Hematopoietic multipotent progenitor cell (in vitro differentiated cells): Measurements from ENCODE around the gene RBL2. TPM values are rescaled to one million over a fixed set of nuclear protein-coding genes. Genes with fewer than 3 reads are reported as not detected.

ENCODE experiments used
- DNase-seq, 3 donors: peaks; one replicate each; pipeline ENCODE4 v3.0.0-alpha.2; 2011 to 2015; ENCODE audit warnings: low read depth in 2 of 3, low spot score in 2 of 3
- total RNA-seq: library from RNA; depleted of rRNA; stranded (reverse); fragments of >200 nt; gene quantifications from one replicate; pipeline ENCODE4 v1.2.3, GENCODE V29; 2012

Gene RBL2
- total RNA-seq, 1 donor = 32.9 TPM

DNA sequence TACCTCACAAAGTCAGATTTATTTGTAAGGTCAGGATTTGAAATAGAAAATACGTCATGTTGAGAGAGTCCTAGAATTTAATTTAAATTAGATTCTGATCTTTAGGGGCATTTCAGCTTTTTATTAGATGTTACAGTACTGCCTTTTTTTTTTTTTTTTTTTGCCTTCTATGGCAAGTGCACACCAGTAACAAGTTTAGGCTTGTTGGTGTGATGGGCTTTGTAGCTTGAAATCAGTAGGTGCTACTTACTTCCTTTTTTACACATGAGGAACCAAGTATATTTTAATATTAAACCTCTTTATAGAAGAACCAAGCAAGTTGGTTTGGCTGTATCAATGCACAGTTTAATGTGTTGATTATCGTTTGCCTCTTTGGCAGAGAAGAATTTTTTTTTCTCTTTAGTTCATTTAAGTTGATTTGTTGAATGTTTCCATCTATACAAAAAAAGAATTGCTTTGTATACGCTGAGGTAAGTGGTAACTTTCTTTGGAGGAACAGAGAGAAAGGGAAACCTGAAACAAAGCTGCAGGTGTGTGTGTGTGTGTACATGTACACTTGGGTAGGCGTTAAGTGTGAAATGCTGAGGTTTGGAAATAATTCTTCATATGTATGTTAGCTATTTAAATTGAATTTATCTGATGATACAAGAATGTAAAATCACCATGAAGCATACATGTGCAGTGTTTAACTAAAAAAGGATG is 15.7 kb downstream of the RBL2 start:
- no peak for DNase-seq

DNA sequence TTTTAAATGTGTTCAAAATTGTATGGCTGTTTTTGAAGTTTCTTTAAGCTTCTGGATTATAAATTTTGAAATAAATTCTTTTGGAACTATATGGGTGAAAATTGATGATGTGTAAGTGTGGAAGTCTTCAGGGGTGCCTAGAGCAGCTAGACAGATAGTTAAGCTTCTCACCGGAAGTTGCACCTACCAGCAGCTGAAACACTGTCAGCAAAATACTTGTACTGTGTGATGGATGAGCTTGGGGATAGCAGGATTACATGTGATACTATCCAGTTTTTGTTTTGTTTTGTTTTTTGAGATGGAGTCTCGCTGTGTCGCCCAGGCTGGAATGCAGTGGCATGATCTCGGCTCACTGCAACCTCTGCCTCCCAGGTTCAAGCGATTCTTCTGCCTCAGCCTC is 19.7 kb downstream of the RBL2 start:
- DNase-seq = no peak

DNA sequence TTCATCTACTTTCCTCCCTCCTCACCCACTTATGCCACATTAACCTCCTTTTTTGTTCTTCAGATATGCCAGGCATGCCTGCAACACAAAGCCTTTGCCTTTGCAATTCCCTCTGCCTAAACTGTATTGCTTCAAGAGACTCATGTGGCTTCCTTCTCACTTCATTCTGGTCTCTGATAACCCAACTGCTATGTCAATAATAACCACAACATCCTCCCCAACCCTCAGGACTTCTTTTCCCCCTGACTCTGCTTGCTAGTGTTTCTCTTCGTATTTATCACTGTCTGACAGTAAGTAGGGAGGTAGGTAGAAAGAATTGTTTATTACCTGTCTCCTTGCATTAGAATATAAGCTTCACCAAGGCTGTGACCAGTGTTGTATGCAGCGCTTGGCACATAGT is 22.4 kb downstream of the RBL2 start:
- DNase-seq = peak in 2 of 3 donors; percentile 45 to 47

DNA sequence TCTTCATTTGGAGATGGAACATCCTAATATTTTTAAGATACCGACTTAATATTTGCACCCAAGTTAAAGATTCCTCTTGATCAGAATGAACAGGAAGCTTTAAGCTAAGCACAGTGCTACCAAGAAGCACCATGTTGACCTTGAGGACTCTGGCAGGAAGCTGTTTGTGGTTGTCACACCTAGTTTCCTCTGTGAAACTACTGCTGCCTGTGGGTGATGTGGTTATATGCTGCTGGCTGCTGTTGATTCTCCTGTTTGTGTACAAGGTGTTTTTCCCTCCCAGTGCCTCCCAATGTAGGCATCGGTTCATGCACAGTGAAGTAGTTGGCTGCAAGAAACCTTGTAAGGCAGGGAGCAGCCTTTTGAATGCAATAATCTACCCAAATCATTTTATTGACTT is 23.4 kb downstream of the RBL2 start:
- peak in 1 of 3 donors; percentile 66 for DNase-seq

DNA sequence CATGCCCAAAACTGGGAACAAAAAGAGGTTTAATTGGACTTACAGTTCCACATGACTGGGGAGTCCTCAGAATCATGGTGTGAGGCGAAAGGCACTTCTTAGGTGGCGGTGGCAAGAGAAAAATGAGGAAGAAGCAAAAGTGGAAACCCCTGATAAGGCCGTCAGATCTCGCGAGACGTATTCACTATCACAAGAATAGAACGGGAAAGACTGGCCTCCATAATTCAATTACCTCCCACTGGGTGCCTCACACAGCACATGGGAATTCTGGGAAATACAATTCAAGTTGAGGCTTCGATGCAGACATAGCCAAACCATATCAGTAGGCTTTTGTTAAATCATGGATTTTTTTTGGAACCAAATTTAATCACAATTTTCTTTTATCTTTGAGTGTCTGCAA is 24.4 kb downstream of the RBL2 start:
- no peak for DNase-seq

DNA sequence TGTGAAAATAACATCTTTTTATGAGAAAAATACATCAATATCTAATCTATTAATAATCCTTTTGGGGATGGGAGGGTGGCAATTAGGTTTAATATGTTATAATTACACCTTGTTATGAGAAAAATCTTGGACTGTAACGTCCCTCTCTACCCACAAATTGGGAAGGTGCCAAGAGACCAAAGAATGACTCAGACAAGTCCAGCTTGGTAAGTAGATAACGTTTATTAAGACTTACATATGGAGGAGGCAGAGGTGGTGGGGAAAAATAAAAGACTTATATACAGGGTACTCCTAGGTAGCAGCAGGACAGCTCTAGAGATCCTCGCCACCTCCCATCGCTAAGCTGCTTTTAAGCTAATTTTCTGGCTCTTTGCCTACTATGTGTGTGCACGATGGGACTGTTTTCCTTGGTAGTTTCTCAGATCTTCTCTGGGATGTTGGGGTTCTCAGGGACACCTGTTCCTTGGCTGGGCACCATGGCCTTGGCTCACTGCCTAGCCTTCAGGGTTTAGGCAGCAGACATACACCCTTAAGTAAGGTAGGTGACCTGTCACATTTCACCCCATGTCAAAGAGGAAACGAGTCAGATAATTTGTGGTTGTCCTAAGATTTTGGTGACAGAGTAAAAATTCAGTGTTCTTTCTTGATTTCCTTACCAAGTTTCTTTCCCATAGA is 31.5 kb downstream of the RBL2 start:
- peak in 2 of 3 donors; percentile 31 to 49 for DNase-seq

GRCh38 chr16:53476867-53477266 is 42.6 kb downstream of the RBL2 start:
- DNase-seq = no peak

- no peak for DNase-seq
Observed at GRCh38 chr16:53478965-53479364, 44.7 kb downstream of the RBL2 start.

DNA sequence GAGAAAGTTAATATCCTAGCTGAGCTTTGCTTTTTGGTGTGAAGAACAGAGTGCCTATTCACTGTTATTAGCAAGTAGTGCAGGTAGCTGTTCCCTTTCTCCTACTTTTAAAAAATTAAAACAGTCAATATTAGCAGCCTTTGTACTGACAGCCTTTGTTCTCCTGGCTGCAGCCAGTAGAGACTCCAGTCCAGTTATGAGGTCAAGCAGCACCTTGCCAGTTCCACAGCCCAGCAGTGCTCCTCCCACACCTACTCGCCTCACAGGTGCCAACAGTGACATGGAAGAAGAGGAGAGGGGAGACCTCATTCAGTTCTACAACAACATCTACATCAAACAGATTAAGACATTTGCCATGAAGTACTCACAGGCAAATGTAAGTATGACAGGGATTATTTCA is 46.1 kb downstream of the RBL2 start:
- DNase-seq = no peak

GRCh38 chr16:53482123-53482522 is 47.9 kb downstream of the RBL2 start:
- DNase-seq = peak in 1 of 3 donors; percentile 16

- DNase-seq = no peak
Observed at GRCh38 chr16:53484542-53484941, 50.3 kb downstream of the RBL2 start.

DNA sequence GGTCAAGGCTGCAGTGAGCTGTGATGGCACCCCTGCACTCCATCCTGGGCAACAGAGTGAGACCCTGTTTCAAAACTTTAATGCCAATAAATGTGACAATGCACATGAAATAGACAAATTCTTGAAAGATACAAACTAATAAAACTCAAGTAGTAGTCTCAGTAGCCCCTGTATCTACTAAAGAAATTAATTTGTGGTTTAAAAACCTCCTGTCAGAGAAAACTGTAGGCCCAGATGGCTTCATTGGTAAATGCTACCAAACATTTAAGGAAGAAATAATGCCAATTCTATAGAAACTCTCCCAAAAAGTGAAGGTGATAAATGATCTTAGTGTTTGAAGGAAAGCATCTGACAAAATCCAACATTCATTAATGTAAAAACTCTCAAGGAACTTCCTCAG is 52.0 kb downstream of the RBL2 start:
- DNase-seq = no peak

GRCh38 chr16:53489755-53490154 is 55.5 kb downstream of the RBL2 start:
- no peak for DNase-seq

DNA sequence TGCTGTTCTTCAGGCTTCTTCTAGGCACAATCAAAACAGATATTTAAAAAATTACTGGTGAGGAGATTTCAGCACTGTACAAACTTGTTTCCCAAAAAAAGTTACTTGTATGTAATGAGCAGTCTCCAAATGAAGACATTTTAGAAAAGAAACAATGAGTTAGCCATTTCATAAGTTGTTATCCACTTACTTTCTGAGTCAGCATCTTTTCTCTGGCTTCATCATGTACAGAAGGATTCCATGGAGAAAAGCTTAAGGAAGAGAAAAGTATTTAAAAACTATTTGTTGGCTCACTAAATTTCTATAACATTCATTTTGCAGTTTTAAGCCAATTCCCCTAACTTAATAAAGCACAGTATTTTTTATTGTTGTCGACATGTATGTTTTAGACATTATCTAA is 58.2 kb downstream of the RBL2 start:
- DNase-seq = no peak

DNA sequence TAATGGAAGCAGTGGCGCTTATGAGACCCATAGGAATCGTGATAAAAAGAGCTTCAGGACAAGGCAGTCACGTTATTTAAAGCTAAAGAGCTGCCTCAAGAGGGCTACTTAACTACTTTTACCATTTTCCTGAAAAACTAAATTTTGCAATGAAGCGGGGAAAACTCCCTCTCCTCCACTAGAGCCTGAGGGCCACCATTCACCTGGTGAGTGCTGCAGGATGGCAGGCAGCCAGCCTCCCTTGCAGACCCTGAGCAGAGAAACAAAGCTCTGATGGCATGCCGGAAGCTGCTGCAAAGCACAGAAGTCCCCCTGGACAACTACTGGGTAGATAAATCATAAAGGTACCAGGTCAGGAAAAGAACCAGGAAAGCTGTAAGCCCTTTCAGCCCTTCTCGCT is 60.4 kb downstream of the RBL2 start:
- no peak for DNase-seq

DNA sequence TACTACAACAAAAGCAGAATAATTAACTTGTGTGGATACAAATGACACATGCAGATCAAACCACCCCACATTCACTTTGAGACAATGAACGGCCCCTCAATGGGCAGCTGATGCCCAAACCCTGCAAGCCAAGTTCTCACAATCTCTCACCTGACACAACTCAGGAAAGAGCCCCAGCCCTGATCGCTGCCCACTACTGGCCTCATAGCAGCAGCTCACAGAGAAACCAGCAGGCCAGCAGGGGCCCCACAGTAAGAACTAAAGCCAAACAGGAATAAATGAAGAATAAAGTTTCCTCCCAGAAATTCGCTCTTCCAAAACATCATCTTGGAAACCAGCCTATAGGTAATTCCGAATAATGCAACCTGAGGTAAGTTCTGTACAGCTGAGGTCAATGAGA is 61.1 kb downstream of the RBL2 start:
- DNase-seq = no peak

- DNase-seq = no peak
Observed at GRCh38 chr16:53498984-53499383, 64.7 kb downstream of the RBL2 start.

GRCh38 chr16:53501216-53501859 is 67.1 kb downstream of the RBL2 start:
- no peak for DNase-seq

GRCh38 chr16:53502331-53503269 is 68.3 kb downstream of the RBL2 start, which contains the start of gene AKTIP:
Gene AKTIP, minus strand, starts transcription at chr16:53503209. Its CDS starts 2,950 bp downstream, at chr16:53500259.
- DNase-seq = peak in 1 of 3 donors; percentile 41

GRCh38 chr16:53503270-53503923 is 69.1 kb downstream of the RBL2 start:
- peak; percentile 98 to 100 (median 100) for DNase-seq
